WERI-Rb-1 (cell line): ENCODE data around the gene HOXD3.

Experiments
- DNase-seq: peaks from one replicate; pipeline ENCODE4 v3.0.0-alpha.2; 2020
- H3K27ac ChIP-seq: fragments of 250-450 bp; sonication (Bioruptor Pico); 2 replicates; pipeline ENCODE4 v1.5.1; 2020; ENCODE audit warnings: mild to moderate bottlenecking, moderate library complexity
- H3K27me3 ChIP-seq: fragments of 250-450 bp; sonication (Bioruptor Pico); 2 replicates; pipeline ENCODE4 v1.5.1; 2021; ENCODE audit warnings: mild to moderate bottlenecking, low read depth, moderate library complexity; ENCODE audit not compliant: insufficient read depth, severe bottlenecking
- H3K36me3 ChIP-seq: fragments of 250-450 bp; sonication (Bioruptor Pico); 2 replicates; pipeline ENCODE4 v1.5.1; 2020; ENCODE audit warnings: mild to moderate bottlenecking, moderate library complexity
- H3K4me3 ChIP-seq: 2 replicates; pipeline ENCODE4 v1.5.1; 2011; ENCODE audit warnings: low read depth, mild to moderate bottlenecking, control low read depth, low read length
- H3K9me3 ChIP-seq: fragments of 250-450 bp; sonication (Bioruptor Pico); 2 replicates; pipeline ENCODE4 v1.5.1; 2021; ENCODE audit warnings: mild to moderate bottlenecking, moderate library complexity; ENCODE audit not compliant: severe bottlenecking
- CTCF ChIP-seq: IDR thresholded peaks from 2 replicates; pipeline ENCODE4 v1.5.1; 2011; ENCODE audit warnings: low read depth, mild to moderate bottlenecking, control low read depth, inconsistent platforms, low read length

Gene HOXD3

GRCh38 chr2:176166272-176166671 lies 9.2 kb downstream of the HOXD3 start:
- H3K9me3 ChIP-seq = peaks cover 16% of the 10 kb centered on the region
- H3K27me3 ChIP-seq = peaks cover 90% of the 10 kb centered on the region
- no peak for TF ChIP-seq CTCF
- no peaks in the 10 kb centered on the region for H3K36me3 ChIP-seq
- no peak for DNase-seq
- H3K4me3 ChIP-seq = no peak overlapping the region
- H3K27ac ChIP-seq = no peak overlapping the region

GRCh38 chr2:176167398-176167797 lies 10.3 kb downstream of the HOXD3 start:
- no peak for DNase-seq
- Histone ChIP-seq H3K27ac (no peak overlapping the region), H3K27me3 (peaks cover 89% of the 10 kb centered on the region), H3K4me3 (no peak overlapping the region), H3K36me3 (no peaks in the 10 kb centered on the region), H3K9me3 (peaks cover 28% of the 10 kb centered on the region)
- no peak for TF ChIP-seq CTCF

- Histone ChIP-seq H3K9me3 (peaks cover 32% of the 10 kb centered on the region), H3K27ac (no peak overlapping the region), H3K4me3 (no peak overlapping the region), H3K36me3 (no peaks in the 10 kb centered on the region), H3K27me3 (peaks cover 89% of the 10 kb centered on the region)
- DNase-seq = no peak
- TF ChIP-seq CTCF = no peak
Observed at GRCh38 chr2:176169181-176169580, 12.1 kb downstream of the HOXD3 start.

- H3K27me3 ChIP-seq = peaks cover 86% of the 10 kb centered on the region
- H3K9me3 ChIP-seq = peaks cover 29% of the 10 kb centered on the region
- no peak for TF ChIP-seq CTCF
- no peaks in the 10 kb centered on the region for H3K36me3 ChIP-seq
- H3K4me3 ChIP-seq = no peak overlapping the region
- DNase-seq = no peak
- no peak overlapping the region for H3K27ac ChIP-seq
Observed at GRCh38 chr2:176169711-176170110, 12.6 kb downstream of the HOXD3 start.

GRCh38 chr2:176170602-176171305 lies 13.6 kb downstream of the HOXD3 start:
- Histone ChIP-seq H3K27me3 (peaks cover 83% of the 10 kb centered on the region), H3K4me3 (no peak overlapping the region), H3K27ac (no peak overlapping the region), H3K36me3 (no peaks in the 10 kb centered on the region), H3K9me3 (peaks cover 18% of the 10 kb centered on the region)
- TF ChIP-seq CTCF = no peak
- no peak for DNase-seq
